Stimulated activated CD8-positive, alpha-beta memory T cell treated with anti-CD3 and anti-CD28 coated beads, Interleukin-4, amount 100 ng/mL, for 48 hours (primary cell): ENCODE results near the gene PTPRN2.
"Not testable (repeated sequence)": the region's sequence is repeated elsewhere in the genome, so short reads cannot be mapped to it uniquely, and the experiment has no call there.

Experiments used
- DNase-seq: peaks from one replicate; pipeline ENCODE4 v3.0.0-alpha.2; 2020

PTPRN2 gene

DNA sequence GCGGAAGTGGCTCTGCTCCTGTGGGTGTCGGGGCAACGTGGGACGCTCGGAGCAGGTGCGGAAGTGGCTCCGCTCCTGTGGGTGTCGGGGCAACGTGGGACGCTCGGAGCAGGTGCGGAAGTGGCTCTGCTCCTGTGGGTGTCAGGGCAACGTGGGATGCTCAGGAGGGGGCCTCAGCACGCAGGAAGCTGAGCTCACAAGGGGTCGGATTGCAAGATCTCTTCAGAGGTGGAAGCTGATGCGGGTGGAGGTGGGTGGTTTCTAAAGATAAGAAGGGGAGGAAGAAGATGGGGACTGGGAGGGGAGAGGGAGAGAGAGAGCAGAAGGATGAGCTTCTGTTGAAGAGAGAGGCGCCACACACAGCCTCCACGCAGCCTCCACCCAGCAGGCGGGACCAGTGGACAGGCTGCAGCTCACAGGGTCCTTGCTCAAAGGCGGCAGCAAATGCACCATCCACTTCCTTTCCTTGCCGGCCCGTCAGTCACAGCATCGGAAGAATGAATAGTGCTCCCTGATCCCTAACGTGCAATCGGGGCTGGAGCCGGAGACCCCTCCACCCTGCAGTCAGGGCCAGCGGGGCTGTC lies 78.7 kb downstream of the PTPRN2 start:
- DNase-seq: no peak

DNA sequence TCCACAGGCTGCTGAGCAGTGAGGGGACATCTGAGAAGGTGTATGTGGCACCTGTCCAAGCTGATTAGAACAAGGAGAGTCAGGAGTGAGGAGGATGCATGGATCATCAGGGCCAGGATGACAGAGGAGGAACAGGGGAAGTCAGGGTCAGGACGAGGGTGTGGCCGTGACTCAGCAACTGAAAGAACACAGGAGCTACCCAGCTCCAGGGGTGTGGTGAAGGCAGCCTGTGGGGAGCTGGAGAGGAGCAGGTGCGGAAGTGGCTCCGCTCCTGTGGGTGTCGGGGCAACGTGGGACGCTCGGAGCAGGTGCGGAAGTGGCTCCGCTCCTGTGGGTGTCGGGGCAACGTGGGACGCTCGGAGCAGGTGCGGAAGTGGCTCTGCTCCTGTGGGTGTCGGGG lies 79.3 kb downstream of the PTPRN2 start:
- DNase-seq: not testable (repeated sequence)

DNA sequence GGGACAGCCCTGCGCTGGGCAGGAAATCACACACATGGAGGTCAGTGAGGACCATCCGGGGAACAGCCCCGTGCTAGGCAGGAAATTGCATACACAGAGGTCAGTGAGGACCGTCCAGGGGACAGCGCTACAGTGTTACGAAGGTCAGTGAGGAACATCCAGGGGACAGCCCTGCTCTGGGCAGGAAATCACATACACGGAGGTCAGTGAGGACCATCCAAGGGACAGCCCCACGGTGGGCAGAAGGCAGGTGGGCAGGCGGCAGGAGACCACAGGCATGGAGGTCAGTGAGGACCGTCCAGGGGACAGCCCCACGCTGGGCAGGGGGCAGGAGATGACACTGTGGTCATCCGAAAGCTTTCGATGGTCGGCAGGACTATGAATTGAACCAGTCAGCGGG lies 79.7 kb downstream of the PTPRN2 start:
- DNase-seq: no peak

DNA sequence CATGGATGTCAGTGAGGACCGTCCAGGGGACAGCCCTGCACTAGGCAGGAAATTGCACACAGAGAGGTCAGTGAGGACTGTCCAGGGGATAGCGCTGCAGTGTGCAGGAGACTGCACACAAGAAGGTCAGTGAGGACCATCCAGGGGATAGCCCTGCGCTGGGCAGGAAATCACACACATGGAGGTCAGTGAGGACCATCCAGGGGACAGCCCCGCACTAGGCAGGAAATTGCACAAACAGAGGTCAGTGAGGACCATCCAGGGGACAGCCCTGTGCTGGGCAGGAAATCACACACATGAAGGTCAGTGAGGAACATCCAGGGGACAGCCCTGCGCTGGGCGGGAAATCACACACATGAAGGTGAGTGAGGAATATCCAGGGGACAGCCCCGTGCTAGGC lies 80.4 kb downstream of the PTPRN2 start:
- not testable (repeated sequence) for DNase-seq

DNA sequence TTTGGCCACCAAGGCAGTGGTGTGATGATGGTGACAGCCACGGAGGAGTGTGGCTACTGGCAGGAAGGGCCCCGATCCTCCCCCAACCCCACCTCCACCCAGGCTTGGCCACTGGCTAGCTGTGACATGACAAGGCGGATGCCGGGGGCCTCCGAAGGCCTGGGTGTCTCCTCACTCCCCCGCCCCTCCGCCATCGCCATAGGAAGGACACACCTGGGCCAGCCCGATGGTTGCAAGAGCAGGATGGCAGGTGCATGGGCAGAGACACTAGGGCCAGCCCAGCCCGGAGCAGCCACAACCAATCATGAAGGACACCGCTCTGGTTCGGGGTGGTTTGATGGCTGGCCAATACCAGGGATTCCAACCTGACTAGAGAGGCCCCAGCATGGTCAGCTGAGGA lies 81.0 kb downstream of the PTPRN2 start:
- no peak for DNase-seq

DNA sequence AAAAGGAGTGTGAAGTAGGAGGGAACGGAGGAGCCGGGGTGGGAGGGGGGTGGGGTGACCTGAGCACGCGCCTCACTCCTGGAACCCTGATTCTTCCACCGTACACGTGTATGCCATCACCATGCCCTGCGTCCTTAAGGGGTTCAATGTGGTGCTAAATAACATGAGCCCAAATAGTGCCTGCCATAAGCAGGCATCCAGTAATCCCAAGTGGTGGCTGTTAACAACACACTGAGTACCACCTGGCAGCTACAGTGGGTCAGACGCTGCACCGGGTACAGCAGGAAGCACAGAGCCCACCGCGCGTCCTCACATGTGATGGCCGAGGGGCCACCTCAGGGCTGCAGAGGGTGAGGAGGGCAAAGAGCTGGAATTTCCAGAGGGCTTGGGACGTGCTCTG lies 81.9 kb downstream of the PTPRN2 start:
- no peak for DNase-seq

DNA sequence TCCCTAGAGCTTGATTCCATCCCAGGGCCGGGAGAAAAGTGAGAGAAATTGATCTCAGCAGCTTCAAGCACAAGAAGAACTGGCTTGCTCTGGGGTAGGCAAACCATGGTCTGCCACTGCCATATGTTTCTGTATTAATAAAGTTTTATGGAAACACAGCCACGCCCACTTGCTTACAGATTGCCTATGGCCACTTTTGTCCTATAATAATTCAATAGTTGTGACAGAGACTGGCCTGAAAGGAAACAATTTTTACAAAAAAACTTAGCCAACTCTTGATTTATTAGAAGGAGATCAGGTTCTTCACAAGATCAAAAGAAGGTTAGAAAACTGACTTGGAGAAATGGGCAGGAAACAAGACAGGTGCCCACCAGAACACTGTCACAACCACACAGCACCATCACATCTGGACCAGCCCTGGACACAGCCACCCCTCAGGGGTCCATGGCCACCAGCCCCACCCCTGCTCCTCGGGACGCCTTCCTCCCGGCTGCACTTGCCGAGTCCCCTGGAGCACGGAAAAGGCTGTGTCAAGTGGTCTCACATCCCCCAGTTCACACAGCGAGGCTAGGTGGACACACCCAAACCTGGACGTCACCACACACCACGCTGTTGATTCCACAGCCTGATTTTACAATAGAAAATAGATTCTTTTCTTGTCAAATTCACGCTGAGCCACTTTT lies 85.4 kb downstream of the PTPRN2 start:
- DNase-seq: no peak

DNA sequence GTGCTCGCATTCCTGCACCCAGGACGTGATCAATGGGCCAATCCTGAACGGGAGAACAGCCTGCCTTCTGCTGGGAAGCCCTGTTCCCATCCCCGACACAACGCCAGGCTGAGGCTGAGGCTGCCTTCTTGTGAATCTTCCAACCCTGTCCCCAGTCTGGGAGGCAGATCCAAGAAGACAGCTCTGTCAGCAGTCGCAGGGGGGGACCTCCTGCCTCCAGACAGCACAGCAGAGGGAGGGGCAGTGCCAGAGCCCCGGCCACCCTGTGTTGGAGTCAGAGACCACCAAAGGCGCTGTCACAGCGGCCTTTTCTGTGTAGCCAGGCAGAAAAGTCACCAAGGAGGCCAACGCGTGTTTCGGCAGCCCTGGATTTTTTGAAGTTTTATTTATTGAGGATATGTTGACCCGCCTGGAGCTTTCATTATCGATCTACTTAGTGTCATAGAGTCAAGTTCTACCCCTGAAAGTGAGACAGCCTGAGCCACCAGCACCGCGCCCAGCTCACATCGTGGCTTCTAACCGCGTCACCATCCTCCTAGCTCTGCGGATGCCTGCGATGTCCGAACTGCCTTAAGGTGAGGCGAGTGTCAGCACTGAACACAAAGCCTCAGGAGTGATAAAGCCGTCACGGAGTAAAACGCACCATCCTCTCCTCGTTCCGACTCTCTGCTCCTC lies 86.1 kb downstream of the PTPRN2 start:
- DNase-seq: no peak

DNA sequence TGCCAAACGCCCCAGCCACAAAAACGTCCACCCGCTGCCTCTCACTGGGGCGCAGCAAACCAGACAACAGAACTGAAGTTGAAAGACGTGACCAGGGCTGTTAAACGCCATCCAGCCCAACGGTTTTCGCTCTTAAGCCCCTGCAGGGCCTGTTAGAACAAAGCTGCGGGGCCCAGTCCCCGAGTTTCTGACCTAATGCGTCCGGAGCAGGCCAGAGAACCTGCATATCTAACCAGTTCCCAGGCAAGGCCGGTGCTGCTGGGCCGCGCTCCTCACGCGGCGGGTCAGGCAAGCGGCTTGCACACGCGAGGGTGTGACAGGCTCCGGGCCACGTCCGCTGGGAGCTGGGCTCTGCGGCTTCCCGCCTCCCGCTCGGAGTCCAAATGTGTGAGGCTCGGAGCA lies 87.0 kb downstream of the PTPRN2 start:
- DNase-seq: no peak

DNA sequence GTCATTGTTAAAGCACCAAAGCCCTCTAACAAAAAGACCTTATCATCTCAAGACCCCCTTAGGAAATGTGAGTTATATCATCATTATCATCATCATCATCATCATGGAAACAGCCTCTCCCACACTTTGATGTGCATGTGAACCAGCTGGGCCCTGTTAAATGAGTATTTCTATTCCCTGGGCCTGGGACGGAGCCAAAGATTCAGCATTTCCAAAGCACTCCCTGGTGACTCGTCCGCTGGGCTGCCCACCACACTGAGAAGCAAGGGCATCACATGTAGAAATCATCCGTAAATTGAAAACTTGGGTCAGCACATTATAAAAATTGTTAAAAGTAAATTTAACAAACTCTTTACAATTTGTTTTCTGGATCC lies 88.6 kb downstream of the PTPRN2 start:
- no peak for DNase-seq

DNA sequence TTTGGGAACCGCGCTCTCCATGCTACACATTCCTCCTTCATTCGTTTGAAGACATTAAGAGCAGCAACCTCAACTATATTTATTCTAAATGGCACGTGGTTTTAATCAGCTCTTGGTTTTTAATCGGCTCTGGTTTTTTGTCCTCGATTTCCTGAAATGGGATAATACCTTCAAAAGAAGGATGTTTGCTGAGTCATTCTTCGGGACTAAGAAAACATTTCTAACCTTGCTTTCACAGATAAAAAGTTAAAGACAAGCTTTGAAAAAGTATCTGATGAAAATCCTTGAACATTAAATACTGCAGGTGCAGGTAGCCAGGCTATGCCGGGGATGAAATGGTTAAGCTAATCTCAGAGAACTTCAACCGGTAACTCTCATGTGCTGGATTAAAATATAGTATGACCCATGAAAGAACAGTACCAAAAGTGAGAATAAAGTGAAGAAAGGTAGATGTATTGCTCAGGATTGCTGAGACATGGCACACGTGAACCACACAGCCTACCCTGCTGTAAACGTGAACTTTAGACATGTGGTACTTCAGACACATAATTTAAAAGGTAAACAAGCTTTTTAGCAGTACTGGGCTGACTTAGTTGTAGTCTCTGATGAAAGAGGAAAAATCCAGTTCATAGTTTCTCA lies 89.1 kb downstream of the PTPRN2 start:
- no peak for DNase-seq

DNA sequence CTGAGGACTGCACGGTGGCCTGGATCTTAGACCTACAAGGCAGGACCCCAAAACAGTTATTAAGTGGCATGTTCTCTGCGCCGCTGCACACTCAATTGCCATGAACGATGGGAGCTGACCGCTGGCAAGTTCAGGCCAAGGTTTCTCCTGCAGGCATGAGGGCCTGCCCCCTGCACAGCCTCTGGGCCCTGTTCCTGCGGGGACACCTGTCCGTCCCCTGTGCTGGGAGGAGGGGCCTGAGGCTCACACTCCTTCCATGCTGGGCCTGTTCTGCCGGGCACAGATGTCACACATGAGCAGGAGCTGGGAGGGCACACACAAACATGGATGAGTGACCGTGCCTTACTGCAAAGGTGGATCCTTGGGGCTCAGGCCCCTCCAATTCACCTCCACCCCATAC lies 90.0 kb downstream of the PTPRN2 start:
- DNase-seq: no peak

DNA sequence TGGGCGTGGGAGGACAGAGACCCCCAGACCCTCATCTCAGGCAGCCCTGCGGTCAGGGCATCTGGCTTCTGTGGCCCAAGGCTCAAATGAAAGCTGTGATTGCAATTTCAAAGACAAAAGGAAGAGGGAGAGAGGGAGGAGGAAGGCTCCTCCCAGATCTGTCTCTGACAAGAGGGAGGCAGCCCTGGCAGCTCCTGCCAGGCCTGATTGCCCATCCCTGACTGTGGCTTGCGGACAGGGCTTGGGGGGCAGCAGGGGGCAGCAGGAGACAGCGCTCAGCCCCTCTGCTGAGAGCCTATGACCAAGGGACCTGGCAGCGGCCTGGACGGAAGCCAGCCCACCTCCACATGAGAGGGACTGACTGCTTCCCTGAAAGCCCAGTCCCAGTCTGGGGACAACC lies 91.8 kb downstream of the PTPRN2 start:
- peak; percentile 32 for DNase-seq

DNA sequence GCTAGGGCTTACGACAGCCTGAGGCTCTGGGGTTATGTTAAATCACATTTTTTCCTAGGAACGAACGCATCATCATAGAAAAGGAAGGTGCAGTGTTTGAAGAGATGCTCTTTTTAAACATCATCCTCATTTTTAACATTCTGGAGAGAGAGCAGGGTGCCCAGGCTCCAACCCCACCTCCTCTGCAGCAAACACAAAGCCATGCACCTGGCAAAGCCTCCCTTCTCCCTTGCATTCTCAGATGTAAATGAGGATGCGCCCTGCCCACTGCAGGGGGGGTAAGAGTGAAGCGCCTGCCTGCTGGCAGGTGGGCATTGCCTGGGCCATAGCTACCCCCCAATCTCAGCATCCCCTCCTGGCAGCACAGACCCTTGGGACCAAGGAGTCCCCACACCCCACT lies 92.4 kb downstream of the PTPRN2 start:
- DNase-seq: no peak

DNA sequence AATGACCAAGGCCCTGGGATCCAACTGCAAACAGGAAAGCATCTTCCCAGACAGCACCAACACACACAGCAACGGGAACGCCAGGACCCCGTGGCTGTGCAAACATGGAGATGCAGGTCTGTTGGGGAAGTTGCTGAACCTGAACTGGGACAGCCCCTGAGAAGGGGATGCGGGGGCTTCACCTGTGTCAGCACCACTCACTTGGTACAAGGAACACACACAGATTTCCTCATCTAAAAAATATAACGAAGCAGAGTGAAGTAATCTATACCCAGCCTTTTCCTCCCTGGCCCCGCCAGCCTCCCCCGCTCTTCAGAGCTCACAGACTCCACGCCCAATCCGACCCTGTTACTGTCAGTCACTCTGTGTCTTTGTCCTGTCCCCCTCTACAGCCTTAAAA lies 93.0 kb downstream of the PTPRN2 start:
- DNase-seq: no peak

DNA sequence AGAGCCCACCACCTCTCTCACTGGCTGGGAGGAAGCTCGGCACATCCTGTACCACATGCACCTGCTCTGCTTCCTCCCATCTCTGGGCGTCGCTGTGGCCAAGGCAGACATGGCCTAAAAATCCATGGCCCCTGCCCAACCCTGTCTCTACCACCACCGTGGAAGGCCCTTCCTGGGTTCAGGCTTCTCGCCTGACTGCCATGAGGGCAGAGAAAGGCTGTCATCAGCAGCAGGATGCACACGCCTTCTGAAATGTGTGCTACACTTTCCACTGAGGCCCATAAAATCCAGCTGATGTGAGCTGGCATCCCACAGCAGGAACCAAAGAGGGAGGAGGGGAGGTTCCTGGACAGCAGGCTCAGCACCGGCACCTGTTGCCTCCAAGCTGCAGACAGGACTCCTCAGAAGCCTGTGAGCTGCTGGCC lies 93.4 kb downstream of the PTPRN2 start:
- peak; percentile 36 for DNase-seq

DNA sequence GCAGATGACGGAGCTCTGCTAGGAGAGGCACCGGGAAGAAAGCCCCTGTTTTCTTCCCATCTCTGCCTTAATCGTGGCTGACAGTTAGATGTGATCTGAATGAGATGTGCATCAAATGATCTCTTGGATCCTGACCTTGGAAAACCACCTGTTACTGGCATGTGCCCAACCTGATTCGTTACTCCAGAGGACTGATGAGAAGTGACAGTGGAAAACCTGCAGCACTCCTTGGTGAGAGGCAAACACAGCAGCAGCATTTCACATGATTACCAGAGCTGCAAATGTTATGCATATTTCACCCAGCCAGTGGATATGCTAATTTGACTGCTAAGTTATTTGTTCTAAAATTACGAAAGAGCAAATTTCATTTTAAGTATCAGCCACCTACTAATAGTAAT lies 95.3 kb downstream of the PTPRN2 start:
- no peak for DNase-seq

DNA sequence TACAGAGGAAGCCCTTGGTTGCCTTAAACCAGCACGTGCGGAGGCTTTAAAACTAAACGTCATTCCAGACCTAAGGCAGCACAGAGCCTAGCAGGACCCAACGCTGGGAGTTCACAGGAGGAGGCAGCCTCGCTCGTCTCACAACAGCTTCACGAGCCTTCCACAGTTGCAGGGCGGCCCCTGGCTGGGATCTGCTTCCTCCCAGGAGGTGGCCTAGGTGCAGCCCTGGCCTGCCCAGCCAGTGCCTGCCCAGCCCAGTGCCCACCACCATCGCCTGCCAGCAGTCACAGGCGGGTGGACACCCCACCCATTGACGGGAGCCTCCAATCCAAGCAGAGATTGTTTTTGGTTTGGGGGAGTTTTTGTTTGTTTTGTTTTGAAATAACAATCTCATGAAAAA lies 96.5 kb downstream of the PTPRN2 start:
- DNase-seq: no peak

DNA sequence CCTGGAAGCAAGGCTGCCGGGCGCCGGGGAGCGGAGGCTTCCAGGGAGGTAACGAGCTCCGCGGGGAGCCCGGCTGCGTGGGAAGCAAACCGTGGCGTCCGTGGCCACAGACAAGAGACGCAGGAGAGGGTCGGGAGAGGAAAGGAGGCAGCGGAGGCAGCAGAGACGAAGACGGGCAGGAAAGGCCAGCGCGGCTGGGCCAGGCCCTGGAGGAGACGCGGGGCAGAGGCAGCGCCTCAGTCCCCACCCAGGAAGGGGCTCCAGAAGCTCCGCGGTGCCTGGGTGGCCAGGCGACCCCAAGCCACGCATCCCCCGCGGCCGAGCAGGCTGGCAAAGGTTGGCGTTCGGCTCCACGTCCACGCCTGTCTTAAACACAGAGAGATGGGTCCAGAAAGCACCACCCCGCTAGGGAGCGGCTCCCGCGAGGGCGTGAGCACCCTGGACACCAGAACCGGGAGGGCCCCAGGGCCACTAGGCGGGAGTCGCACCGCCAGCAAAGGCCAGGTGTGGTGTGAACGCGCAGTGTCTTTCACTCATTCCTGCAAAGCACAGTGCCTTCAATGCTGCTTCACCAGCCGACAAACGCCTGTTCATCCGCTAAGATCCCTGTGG lies 97.3 kb downstream of the PTPRN2 start:
- DNase-seq: no peak

DNA sequence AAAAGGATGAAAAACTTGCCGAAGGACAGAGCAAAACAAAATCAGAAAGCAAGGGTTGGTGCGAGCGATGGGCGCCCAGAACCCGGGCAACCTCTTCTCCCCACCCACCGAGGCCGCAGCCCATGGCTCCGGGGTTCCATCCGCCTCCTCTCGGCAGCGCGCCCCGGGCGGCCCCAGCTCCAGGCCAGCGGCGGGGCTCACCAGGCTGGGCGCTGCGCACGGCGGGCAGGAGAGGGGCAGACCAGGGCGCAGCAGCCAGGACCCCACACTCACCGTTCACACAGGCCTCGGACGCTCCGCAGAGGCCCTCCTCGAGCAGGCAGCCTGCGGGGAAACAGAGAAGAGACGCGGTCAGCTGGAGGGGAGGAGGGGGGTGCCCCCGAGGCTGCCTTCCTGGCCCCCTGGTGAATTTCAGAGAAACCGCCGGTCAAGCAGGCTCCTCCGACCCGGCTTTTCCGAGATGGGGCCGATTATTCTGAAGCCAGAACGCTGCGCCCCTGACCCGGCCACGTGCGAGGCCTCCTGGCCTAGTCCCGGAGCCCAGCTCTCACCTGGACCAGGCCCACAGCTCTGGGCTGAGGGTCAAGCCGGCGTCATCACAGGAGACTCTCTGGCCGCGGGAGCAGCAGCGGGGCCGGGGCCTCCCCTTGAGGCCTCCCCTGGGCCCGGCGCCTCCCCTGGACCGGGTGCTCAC lies 98.0 kb downstream of the PTPRN2 start:
- no peak for DNase-seq

DNA sequence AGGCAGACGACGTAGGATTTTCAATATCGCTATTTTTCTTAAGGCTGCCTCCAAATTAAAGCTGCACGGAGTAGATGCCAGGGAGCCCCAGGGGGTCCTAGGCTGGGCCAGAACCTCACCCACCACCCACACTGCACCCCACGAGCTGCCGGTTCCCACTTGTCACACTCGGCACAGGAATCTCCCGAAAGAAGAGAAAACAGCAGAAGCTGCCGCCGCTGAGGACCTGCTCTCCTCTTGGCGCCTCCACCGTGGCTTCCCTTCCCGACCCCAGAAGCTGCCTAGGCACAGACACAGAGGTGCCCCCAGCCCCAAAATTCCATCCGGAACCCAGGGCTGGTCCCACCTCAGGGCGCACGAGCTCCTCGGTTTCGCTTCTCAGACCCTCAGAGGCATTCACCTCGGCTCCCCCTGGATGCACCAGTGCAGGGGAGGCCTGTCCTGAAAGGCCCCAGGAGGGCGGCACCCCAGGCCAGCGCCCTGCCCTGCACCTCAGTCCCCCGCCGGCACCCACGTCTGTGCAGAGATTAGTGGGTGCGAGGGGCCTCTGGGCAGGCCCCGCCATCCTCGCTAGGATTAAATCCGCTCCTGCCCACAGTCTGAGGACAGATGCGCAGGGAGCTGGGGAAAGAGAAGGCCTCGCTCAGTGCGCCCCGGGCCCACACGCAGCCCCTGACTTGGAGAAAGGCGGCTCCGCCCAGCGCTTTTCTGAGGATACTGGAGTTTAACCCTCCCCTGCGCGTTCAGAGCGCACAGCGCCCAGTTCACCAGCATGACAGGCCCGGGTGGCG lies 99.2 kb downstream of the PTPRN2 start:
- no peak for DNase-seq

DNA sequence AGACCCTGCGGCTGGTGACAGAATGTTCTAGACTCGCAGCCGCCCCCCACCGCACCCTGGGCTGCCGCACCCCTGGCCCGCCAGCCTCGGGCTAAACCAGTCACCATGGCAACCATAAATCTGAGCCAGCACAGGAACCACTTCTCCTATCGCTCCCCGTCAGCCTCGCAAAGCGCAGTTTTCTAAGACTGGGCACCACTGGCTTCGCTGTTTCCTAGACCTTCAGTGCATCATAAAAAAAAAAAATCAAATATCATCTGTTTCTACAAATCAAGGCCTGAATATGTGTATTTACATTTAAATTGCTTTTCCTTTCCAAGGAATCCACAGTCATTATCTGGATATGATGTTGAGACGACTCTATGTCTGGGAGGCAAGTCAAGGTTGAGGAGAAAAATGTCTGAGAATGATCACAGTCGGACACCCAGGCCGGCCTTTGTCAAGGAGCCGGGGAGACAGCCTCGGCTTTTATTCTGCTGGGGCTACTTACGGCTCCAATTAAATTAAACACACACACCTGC lies 99.9 kb downstream of the PTPRN2 start:
- no peak for DNase-seq
